ENCODE measurements around the gene RGS5. TPM values are rescaled to one million over a fixed set of nuclear protein-coding genes. Genes with fewer than 3 reads are reported as not detected.

Gene RGS5
- total RNA-seq, 1 donor from 2014 or later: 21.8 TPM

GRCh38 chr1:163186862-163187261 is 15.9 kb downstream of the RGS5 start:
- DNase-seq (ENCODE audit: extremely low read depth, low read depth, low spot score): no peak

DNA sequence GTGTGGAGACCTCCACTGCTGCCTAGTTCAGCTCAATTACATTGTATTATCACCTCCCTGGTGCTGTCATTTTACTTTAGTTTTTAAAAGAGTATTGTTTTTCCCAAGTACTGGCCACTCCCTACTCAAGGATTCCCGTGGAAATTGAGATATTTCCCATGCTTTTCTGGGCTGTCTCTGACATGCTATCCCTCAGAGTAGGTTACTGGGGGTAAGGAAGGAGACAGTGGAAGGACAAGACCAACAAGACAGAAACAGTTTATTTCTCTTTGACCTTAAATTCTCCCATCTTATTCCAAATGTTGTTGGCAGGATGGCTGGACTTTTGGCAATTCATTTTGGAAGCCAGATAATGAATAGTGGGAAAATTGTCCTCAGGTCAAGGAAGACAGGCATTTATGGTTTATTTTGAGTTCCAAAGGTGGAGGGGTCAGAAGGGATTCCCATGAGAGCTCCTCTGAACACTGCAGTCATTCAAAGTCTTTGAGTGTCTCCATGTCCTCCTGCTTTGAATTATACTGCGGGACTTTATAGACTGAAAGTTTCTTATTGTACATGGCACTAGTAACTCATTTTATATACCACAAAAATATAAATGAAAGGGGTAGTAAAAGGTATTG is 20.3 kb downstream of the RGS5 start:
- DNase-seq (ENCODE audit: extremely low read depth, low read depth, low spot score): no peak

DNA sequence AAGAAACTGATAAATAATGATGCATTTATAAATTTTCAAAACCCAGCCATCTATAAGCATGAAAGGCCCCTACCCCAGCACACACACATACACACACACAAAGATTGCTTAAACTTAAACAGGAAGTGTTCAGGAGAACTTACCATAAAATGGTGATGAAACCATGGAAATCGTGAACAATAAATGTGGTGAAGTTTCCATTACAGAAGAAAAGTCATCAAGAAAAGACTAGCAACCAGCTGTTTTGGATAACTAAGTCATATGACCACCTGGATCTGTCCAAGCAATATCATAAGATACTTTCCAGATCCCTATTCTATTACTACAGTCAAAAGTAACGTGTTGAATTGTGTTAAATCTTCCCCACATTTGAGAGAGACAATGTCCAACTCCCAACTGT is 24.1 kb downstream of the RGS5 start:
- DNase-seq (ENCODE audit: extremely low read depth, low read depth, low spot score): no peak

- DNase-seq (ENCODE audit: extremely low read depth, low read depth, low spot score): no peak
These were observed 25.9 kb downstream of the RGS5 start for GRCh38 chr1:163176797-163177196.

DNA sequence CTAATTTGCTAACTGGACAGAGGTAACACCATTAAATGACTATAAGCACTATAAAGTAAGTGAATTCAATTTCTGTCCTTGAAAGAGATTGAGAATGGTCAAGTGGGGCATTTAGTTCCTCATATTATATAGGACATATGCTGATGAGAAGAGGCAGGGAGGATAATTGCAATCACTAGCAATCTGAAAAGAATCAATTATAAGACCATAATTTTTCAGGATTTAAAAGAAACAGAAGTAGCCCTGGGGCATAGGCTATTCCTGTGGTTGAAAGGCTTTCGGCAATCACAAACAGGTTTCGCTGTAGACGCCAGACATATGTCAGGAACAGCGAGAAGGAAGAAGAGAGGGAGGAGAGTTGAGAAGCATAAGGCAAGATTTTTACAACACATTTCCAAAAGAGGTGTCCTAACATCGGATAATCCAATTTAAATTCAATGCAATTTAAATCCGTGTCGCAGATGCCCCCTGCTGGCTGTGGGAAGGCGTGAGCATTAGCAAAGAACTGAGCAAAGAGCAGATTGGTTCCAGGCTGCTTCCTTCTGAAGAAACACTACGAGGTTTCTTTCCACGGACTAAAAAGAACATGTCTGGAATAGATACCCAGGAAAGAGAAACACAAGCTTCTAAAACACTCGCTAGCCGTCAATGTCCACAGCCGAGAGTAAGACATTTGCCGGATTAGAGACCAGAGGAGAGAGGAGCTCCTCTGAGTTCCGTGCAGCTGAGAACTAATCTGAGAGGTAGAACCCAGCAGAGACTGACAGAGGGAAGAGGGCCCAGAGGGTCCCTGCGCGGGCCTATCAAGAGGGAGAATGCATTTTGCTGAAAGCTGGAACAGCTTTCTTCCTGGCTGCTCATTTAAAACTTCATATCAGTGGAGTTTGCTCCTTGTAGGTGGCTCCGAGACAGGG is 27.9 kb downstream of the RGS5 start:
- no peak for DNase-seq (ENCODE audit: extremely low read depth, low read depth, low spot score)

GRCh38 chr1:163173121-163173520 is 29.6 kb downstream of the RGS5 start:
- no peak for DNase-seq (ENCODE audit: extremely low read depth, low read depth, low spot score)

- DNase-seq (ENCODE audit: extremely low read depth, low read depth, low spot score): no peak
These were observed 30.1 kb downstream of the RGS5 start for GRCh38 chr1:163172596-163172995.

GRCh38 chr1:163171826-163172225 is 30.9 kb downstream of the RGS5 start:
- no peak for DNase-seq (ENCODE audit: extremely low read depth, low read depth, low spot score)

DNA sequence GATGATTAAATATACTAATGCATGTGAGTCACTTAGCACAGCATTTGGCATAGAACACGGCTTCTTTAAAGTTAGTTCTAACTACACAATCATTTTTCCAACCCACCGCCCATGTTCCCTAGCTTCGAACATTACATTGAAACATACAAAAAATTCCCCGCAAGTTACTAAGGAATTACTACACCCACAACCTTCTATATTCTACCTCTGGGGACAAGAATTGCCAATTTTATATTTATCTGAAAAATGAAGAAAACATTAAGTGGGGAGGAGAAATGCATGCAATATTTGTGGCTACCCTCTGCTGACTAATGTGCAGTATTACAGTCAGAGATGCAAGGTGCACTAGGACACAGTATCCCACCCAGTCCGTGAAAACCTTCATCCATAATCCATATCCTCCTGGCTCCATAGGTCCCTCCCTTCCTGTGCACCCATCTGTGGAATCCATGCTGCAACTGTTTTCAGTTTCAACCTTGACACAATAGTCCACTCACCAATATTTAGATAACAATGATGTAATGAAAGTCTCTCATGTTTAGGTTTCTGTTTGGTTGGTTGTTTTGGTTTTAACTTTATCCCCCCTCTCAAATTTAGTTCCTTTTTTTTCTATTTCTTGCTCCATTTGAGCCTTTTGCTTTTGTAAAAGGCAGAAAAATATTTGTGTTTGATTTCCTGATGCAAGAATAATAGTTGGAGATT is 31.6 kb downstream of the RGS5 start:
- DNase-seq (ENCODE audit: extremely low read depth, low read depth, low spot score): no peak

DNA sequence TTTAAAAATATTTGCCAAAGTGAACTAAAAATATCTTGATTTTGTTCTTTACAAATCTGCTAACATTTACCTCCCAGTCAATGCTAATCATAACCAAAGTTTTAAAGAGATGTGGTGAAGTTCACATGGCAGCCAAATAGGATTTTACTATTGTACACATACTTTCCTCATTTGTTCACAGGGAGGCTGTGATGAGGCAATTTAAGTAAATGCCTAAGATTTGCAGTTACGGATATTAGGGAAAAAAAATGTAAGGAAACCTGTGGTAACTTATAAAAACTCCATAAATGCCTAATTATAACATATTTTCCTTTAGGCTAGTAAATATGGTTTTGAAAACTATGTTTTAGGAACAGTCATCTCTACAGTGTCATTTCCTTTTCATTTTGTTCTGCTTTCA is 32.4 kb downstream of the RGS5 start:
- no peak for DNase-seq (ENCODE audit: extremely low read depth, low read depth, low spot score)

- no peak for DNase-seq (ENCODE audit: extremely low read depth, low read depth, low spot score)
These were observed 33.2 kb downstream of the RGS5 start for GRCh38 chr1:163169553-163169952.

DNA sequence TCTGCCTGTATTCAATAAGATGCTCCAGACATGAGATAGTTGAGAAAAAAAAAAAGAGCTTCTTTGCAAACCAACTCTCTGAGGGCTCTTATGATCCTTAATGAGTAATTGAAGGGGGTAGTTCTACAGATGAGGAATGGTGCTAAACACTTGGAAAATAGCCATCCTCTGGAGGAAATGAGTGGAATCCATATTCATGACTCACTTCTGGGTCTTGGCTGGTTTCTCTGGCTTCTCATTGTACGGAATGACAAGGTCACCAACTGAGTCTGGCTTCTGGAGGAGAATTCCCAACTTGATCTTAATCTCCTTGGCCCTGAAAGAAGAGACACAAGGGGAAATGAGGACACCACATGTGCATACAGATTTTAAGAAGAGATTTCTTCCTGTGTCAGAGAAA is 34.7 kb downstream of the RGS5 start:
- DNase-seq (ENCODE audit: extremely low read depth, low read depth, low spot score): peak; percentile 97

- DNase-seq (ENCODE audit: extremely low read depth, low read depth, low spot score): no peak
These were observed 35.7 kb downstream of the RGS5 start for GRCh38 chr1:163166886-163167555.

GRCh38 chr1:163165119-163165518 is 37.6 kb downstream of the RGS5 start:
- no peak for DNase-seq (ENCODE audit: extremely low read depth, low read depth, low spot score)

DNA sequence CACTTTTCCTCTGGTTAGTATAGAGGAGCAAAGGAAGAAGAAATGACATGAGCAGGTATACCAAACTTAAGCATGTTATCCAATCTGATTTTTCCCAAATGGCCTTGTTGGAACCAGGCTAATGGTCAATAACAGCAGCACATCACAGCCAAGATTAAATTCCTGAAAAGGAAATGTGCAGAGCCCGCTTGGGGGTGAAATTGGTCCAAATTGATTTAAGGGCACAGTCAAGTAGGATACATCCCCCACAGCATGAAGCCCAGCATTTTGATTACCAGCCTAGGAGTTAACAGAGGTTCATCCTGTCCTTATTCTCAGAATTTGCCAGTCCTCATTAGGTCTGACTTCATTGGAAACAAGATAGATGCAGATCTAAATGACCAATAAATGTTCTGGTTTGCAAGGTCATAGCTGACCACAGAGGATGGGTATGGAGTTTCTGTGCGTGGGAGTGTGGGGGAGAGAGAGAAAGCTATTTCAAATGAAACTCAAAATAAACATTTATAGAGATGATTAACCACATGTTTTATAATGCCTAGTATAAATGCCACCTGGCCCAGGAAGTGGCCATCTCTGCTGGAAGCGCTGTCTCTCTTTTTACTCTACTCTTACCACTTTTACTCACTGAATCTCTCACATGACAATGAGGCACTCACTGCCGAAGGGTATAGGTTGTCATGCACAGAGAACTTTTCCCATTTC is 38.7 kb downstream of the RGS5 start:
- DNase-seq (ENCODE audit: extremely low read depth, low read depth, low spot score): no peak

- no peak for DNase-seq (ENCODE audit: extremely low read depth, low read depth, low spot score)
These were observed 39.6 kb downstream of the RGS5 start for GRCh38 chr1:163163163-163163562.

- DNase-seq (ENCODE audit: extremely low read depth, low read depth, low spot score): no peak
These were observed 40.3 kb downstream of the RGS5 start for GRCh38 chr1:163162381-163162914.

DNA sequence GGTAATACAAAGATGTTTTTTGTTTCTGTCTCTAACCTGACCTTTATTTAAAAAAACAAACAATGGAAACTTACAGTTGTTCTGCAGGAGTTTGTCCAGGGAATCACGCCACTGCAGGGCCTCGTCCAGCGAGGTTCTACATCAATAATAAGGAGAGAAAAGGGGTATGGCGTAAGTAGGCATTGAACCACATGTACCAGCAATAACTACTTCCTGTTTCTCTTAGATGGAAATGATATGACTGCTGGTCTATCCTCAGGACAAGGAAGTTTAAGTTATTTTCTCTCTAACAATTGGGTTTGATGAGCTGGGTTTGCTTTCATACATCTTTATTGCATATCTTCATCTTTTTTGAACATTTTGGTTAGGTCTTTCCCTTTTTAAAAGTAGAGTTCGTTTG is 40.9 kb downstream of the RGS5 start:
- DNase-seq (ENCODE audit: extremely low read depth, low read depth, low spot score): no peak

DNA sequence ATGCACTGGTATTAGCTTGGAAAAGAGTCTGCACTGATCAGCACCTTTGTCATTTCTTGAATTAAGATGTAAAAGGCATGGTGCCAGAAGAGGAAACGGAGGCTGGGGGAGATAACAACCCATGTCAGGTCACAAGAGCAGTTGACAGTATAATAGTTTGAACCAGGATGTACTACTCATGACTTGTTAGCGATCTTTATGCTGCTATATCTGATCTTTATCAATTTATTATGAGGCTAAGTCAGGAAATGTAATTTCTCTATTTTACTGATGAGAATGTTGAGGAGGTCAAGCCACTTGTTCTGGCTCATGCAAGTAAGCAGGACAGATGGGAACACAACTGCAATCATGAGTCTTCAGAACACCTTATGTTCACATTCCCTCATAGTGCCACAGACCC is 41.4 kb downstream of the RGS5 start:
- no peak for DNase-seq (ENCODE audit: extremely low read depth, low read depth, low spot score)

GRCh38 chr1:163155606-163156005 is 47.1 kb downstream of the RGS5 start:
- no peak for DNase-seq (ENCODE audit: extremely low read depth, low read depth, low spot score)
